Stimulated activated CD4-positive, alpha-beta T cell treated with anti-CD3 and anti-CD28 coated beads, TNF-alpha, amount 100 ng/mL, for 1 hour (primary cell): ENCODE data around the gene PRSS38.

Experiments
- DNase-seq, 3 donors: peaks; one replicate each; pipeline ENCODE4 v3.0.0-alpha.2; 2020; ENCODE audit warnings: low read depth in 3 of 3, low spot score in 1 of 3

The PRSS38 gene

GRCh38 chr1:227815468-227816409 is at the start of gene PRSS38:
Gene PRSS38 (plus strand): TSS chr1:227815675. CDS start chr1:227815717, 42 bp downstream.
- no peak for DNase-seq

GRCh38 chr1:227766015-227766634 is 49.4 kb upstream of the PRSS38 start:
- DNase-seq, result peak in 2 of 3 donors; percentile 52 to 67

- DNase-seq, result no peak
Observed at GRCh38 chr1:227766653-227767277, 48.7 kb upstream of the PRSS38 start.

GRCh38 chr1:227767401-227768124 is 47.9 kb upstream of the PRSS38 start:
- DNase-seq, result no peak

GRCh38 chr1:227768125-227768439 is 47.4 kb upstream of the PRSS38 start:
- no peak for DNase-seq

GRCh38 chr1:227768640-227769039 is 46.8 kb upstream of the PRSS38 start:
- no peak for DNase-seq

GRCh38 chr1:227769047-227769935 is 46.2 kb upstream of the PRSS38 start:
- DNase-seq, result no peak

GRCh38 chr1:227769936-227770494 is 45.5 kb upstream of the PRSS38 start:
- DNase-seq, result no peak

- DNase-seq, result no peak
Observed at GRCh38 chr1:227770812-227771211, 44.7 kb upstream of the PRSS38 start.

- no peak for DNase-seq
Observed at GRCh38 chr1:227771326-227771725, 44.1 kb upstream of the PRSS38 start.

- no peak for DNase-seq
Observed at GRCh38 chr1:227771771-227772170, 43.7 kb upstream of the PRSS38 start.

GRCh38 chr1:227773558-227773957 is 41.9 kb upstream of the PRSS38 start:
- DNase-seq, result no peak

GRCh38 chr1:227774051-227774731 is 41.3 kb upstream of the PRSS38 start:
- no peak for DNase-seq

GRCh38 chr1:227774821-227775661 is 40.4 kb upstream of the PRSS38 start:
- DNase-seq, result no peak

- no peak for DNase-seq
Observed at GRCh38 chr1:227775841-227776240, 39.6 kb upstream of the PRSS38 start.

- DNase-seq, result no peak
Observed at GRCh38 chr1:227776331-227776771, 39.1 kb upstream of the PRSS38 start.

GRCh38 chr1:227777156-227777555 is 38.3 kb upstream of the PRSS38 start:
- no peak for DNase-seq

GRCh38 chr1:227777646-227778045 is 37.8 kb upstream of the PRSS38 start:
- DNase-seq, result no peak
